H9 (cell line): ENCODE results near the gene ALPG. TPM values are rescaled to one million over a fixed set of nuclear protein-coding genes. Genes with fewer than 3 reads are reported as not detected.

Experiments used
- DNase-seq: peaks from one replicate; pipeline ENCODE4 v3.0.0-alpha.2; 2017
- H2AFZ ChIP-seq: one replicate; pipeline ENCODE4 v1.6.1; 2013; ENCODE audit warnings: mild to moderate bottlenecking, low read length, control low read depth, moderate library complexity
- H2AK5ac ChIP-seq: 2 replicates; pipeline ENCODE4 v1.6.1; 2013; ENCODE audit warnings: low read length, control low read depth, mixed read lengths; ENCODE audit not compliant: insufficient read length
- H2BK120ac ChIP-seq: one replicate; pipeline ENCODE4 v1.6.1; 2013; ENCODE audit warnings: low read depth, mild to moderate bottlenecking, low read length, control low read depth, inconsistent platforms; ENCODE audit not compliant: poor library complexity, severe bottlenecking
- H2BK12ac ChIP-seq: 2 replicates; pipeline ENCODE4 v1.6.1; 2013; ENCODE audit warnings: low read length, control low read depth, mixed read lengths, low read depth; ENCODE audit not compliant: insufficient read length
- H2BK15ac ChIP-seq: 2 replicates; pipeline ENCODE4 v1.6.1; 2013; ENCODE audit warnings: low read depth, low read length, control low read depth
- H2BK20ac ChIP-seq: one replicate; pipeline ENCODE4 v1.6.1; 2013; ENCODE audit warnings: low read depth, mild to moderate bottlenecking, low read length, control low read depth, inconsistent platforms; ENCODE audit not compliant: poor library complexity, severe bottlenecking
- H2BK5ac ChIP-seq: 2 replicates; pipeline ENCODE4 v1.6.1; 2013; ENCODE audit warnings: low read length, control low read depth, mixed read lengths; ENCODE audit not compliant: insufficient read length
- H3K14ac ChIP-seq: 2 replicates; pipeline ENCODE4 v1.6.1; 2013; ENCODE audit warnings: low read length, control low read depth; ENCODE audit not compliant: insufficient read depth
- H3K18ac ChIP-seq: 2 replicates; pipeline ENCODE4 v1.6.1; 2013; ENCODE audit warnings: low read depth, mild to moderate bottlenecking, mixed read lengths, low read length, control low read depth; ENCODE audit not compliant: insufficient read length
- H3K23ac ChIP-seq: 2 replicates; pipeline ENCODE4 v1.6.1; 2013; ENCODE audit warnings: low read length, control low read depth, mixed read lengths, low read depth; ENCODE audit not compliant: insufficient read length
- H3K23me2 ChIP-seq: 2 replicates; pipeline ENCODE4 v1.6.1; 2013; ENCODE audit warnings: low read depth, mild to moderate bottlenecking, mixed read lengths, low read length, control low read depth; ENCODE audit not compliant: insufficient read length, poor library complexity, severe bottlenecking
- H3K27ac ChIP-seq: 2 replicates; pipeline ENCODE4 v1.5.1; 2013; ENCODE audit warnings: low read length, control low read depth, mixed read lengths, low read depth; ENCODE audit not compliant: insufficient read length
- H3K27me3 ChIP-seq: 2 replicates; pipeline ENCODE4 v1.6.1; 2013; ENCODE audit warnings: low read length, control low read depth, inconsistent platforms; ENCODE audit not compliant: insufficient read depth
- H3K4ac ChIP-seq: 2 replicates; pipeline ENCODE4 v1.6.1; 2013; ENCODE audit warnings: low read depth, mild to moderate bottlenecking, control low read depth, inconsistent platforms, low read length, moderate library complexity
- H3K4me1 ChIP-seq: 2 replicates; pipeline ENCODE4 v1.6.1; 2013; ENCODE audit warnings: low read length, control low read depth, inconsistent platforms; ENCODE audit not compliant: insufficient read depth
- H3K4me2 ChIP-seq: 2 replicates; pipeline ENCODE4 v1.6.1; 2013; ENCODE audit warnings: low read length, control low read depth, mixed read lengths; ENCODE audit not compliant: insufficient read length, insufficient read depth
- H3K56ac ChIP-seq: 2 replicates; pipeline ENCODE4 v1.6.1; 2013; ENCODE audit warnings: low read depth, mild to moderate bottlenecking, mixed read lengths, low read length, control low read depth; ENCODE audit not compliant: insufficient read length
- H3K79me1 ChIP-seq: 2 replicates; pipeline ENCODE4 v1.6.1; 2013; ENCODE audit warnings: low read depth, mild to moderate bottlenecking, moderate library complexity, low read length, control low read depth, inconsistent platforms; ENCODE audit not compliant: insufficient read depth, poor library complexity, severe bottlenecking
- H3K79me2 ChIP-seq: 2 replicates; pipeline ENCODE4 v1.6.1; 2013; ENCODE audit warnings: low read length, control low read depth, inconsistent platforms; ENCODE audit not compliant: insufficient read depth
- H3K9ac ChIP-seq: 2 replicates; pipeline ENCODE4 v1.6.1; 2013; ENCODE audit warnings: low read length, control low read depth, mixed read lengths; ENCODE audit not compliant: insufficient read length; ENCODE audit errors: extremely low read depth
- H3K9me3 ChIP-seq: one replicate; pipeline ENCODE4 v1.6.1; 2013; ENCODE audit warnings: low read depth, low read length, inconsistent platforms; ENCODE audit not compliant: control insufficient read depth
- H3T11ph ChIP-seq: one replicate; pipeline ENCODE4 v1.6.1; 2013; ENCODE audit warnings: mild to moderate bottlenecking, low read length, control low read depth, inconsistent platforms
- H4K20me1 ChIP-seq: one replicate; pipeline ENCODE4 v1.6.1; 2013; ENCODE audit not compliant: control insufficient read depth, insufficient read length, insufficient read depth
- H4K5ac ChIP-seq: 2 replicates; pipeline ENCODE4 v1.6.1; 2013; ENCODE audit warnings: low read depth, mild to moderate bottlenecking, mixed read lengths, low read length, control low read depth; ENCODE audit not compliant: insufficient read length
- H4K8ac ChIP-seq: replicated peaks from 2 replicates; pipeline ENCODE4 v1.6.1; 2013; ENCODE audit warnings: low read length, control low read depth, mixed read lengths, low read depth; ENCODE audit not compliant: insufficient read length
- H4K91ac ChIP-seq: 2 replicates; pipeline ENCODE4 v1.6.1; 2013; ENCODE audit warnings: low read depth, mild to moderate bottlenecking, moderate library complexity, mixed read lengths, low read length, control low read depth; ENCODE audit not compliant: insufficient read length
- H3K27ac Mint-ChIP-seq, 3 experiments: 2 replicates in 2 of 3; 3 replicates in 1 of 3; pipeline ENCODE4 v1.8.0; 2020 to 2021; ENCODE audit warnings: mixed read lengths in 3 of 3, mild to moderate bottlenecking in 1 of 3, moderate library complexity in 1 of 3
- H3K27me3 Mint-ChIP-seq: 2 replicates; pipeline ENCODE4 v1.8.0; 2021; ENCODE audit warnings: low read depth, mild to moderate bottlenecking, moderate library complexity, mixed read lengths
- H3K36me3 Mint-ChIP-seq, 3 experiments: 2 replicates in 2 of 3; 3 replicates in 1 of 3; pipeline ENCODE4 v1.8.0; 2020 to 2021; ENCODE audit warnings: low read depth in 3 of 3, mixed read lengths in 3 of 3; ENCODE audit not compliant: insufficient read depth in 1 of 3
- H3K4me1 Mint-ChIP-seq, 2 experiments: 2 replicates each; pipeline ENCODE4 v1.8.0; 2020; ENCODE audit warnings: mixed read lengths in 2 of 2
- H3K4me3 Mint-ChIP-seq, 2 experiments: 2 replicates in 1 of 2; 3 replicates in 1 of 2; pipeline ENCODE4 v1.8.0; 2020 to 2021; ENCODE audit warnings: mild to moderate bottlenecking in 2 of 2, mixed read lengths in 2 of 2, moderate library complexity in 1 of 2
- H3K9me3 Mint-ChIP-seq, 2 experiments: 2 replicates in 1 of 2; 3 replicates in 1 of 2; pipeline ENCODE4 v1.8.0; 2020; ENCODE audit warnings: mild to moderate bottlenecking in 2 of 2, mixed read lengths in 2 of 2, moderate library complexity in 1 of 2
- CTCF ChIP-seq: fragments of 200-600 bp; sonication (generic); conservative IDR thresholded peaks from 3 replicates; pipeline ENCODE4 v1.8.0; 2021; ENCODE audit warnings: antibody characterized with exemption, mild to moderate bottlenecking
- WGBS: extraction: QIAGEN DNeasy Blood & Tissue Kit; methylation state at CpG from one replicate; pipeline ENCODE4 v1.1.7; 2013; ENCODE audit warnings: missing lambda C conversion rate, low lambda C conversion rate, mixed read lengths; ENCODE audit not compliant: insufficient read length; ENCODE audit errors: extremely low coverage; 5-methylcytosine and 5-hydroxymethylcytosine counted together
- total RNA-seq: library from RNA; stranded (reverse); gene quantifications from 2 replicates; pipeline ENCODE4 v1.2.1, GENCODE V29; 2021

Gene ALPG
- total RNA-seq, 1 experiment from 2014 or later = 1.3 TPM

DNA sequence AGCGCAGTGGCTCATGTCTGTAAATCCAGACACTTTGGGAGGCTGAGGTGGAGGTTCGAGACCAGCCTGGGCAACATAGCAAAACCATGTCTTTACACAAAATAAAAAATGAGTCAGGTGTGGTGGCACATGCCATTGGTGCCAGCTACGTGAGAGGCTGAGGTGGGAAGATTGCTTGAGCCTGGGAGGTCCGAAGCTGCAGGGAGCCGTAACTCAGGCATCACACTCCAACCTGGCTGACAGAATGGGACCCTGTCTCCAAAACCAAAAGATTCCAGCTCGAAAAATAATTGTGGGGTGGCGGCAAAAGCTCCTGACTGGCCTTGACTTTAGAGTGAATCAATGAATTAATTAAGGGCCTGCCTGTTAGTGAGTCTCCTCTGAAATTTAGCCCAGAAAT, 29.3 kb upstream of the ALPG start:
- Histone ChIP-seq H4K20me1 (no peaks in the 10 kb centered on the region), H3K14ac (no peak overlapping the region), H3K79me1 (no peaks in the 10 kb centered on the region), H2AFZ (no peak overlapping the region), H3K4ac (no peak overlapping the region), H3K23ac (no peak overlapping the region), H4K91ac (no peak overlapping the region), H2AK5ac (no peak overlapping the region), H2BK15ac (no peak overlapping the region), H3K9me3 (no peaks in the 10 kb centered on the region), H3K4me1 (peaks cover 2% of the 10 kb centered on the region; the same call in 1 of the 2 replicates), H2BK12ac (no peak overlapping the region), H3T11ph (no peak overlapping the region), H3K56ac (no peak overlapping the region), H3K4me2 (no peak overlapping the region), H3K23me2 (no peaks in the 10 kb centered on the region), H3K18ac (no peak overlapping the region), H2BK5ac (no peak overlapping the region), H3K9ac (no peak overlapping the region), H4K5ac (no peak overlapping the region), H2BK20ac (no peak overlapping the region), H2BK120ac (no peak overlapping the region), H3K27me3 (no peaks in the 10 kb centered on the region), H3K27ac (no peak overlapping the region), H3K79me2 (no peaks in the 10 kb centered on the region), H4K8ac (no peak overlapping the region)
- Mint-ChIP-seq H3K4me1 (peaks cover 23 to 31% of the 10 kb centered on the region in 2 experiments), H3K4me3 (no peak overlapping the region), H3K9me3 (no peaks in the 10 kb centered on the region), H3K27ac (peak overlapping the region in 2 of 3 experiments; percentile 28 to 65; a peak in 2 of 7 replicates), H3K27me3 (peaks cover 11% of the 10 kb centered on the region), H3K36me3 (0 out of 7 replicates have a peak, but pooled peaks cover 0 to 2% (median 0%) of the 10 kb centered on the region in 3 experiments)
- DNase-seq = no peak
- TF ChIP-seq CTCF = no peak
- no CpG with 5 or more reads among the region's 7 CpGs for WGBS
